Neuronal stem cell (in vitro differentiated cells): ENCODE results near the gene CDH13.

Experiments used
- DNase-seq: peaks from one replicate; pipeline ENCODE4 v3.0.0-alpha.2; 2013; ENCODE audit warnings: low spot score
- H2AFZ ChIP-seq: one replicate; pipeline ENCODE4 v1.6.1; 2013; ENCODE audit warnings: mild to moderate bottlenecking, low read length, inconsistent platforms
- H2AK5ac ChIP-seq: 2 replicates; pipeline ENCODE4 v1.6.1; 2013; ENCODE audit warnings: low read depth, mild to moderate bottlenecking, inconsistent platforms, low read length, moderate library complexity, mixed read lengths
- H2BK120ac ChIP-seq: 2 replicates; pipeline ENCODE4 v1.6.1; 2013; ENCODE audit warnings: low read depth, mild to moderate bottlenecking, inconsistent platforms, low read length, moderate library complexity, mixed read lengths
- H2BK12ac ChIP-seq: one replicate; pipeline ENCODE4 v1.6.1; 2013; ENCODE audit warnings: low read length, inconsistent platforms
- H2BK15ac ChIP-seq: 2 replicates; pipeline ENCODE4 v1.6.1; 2013; ENCODE audit warnings: mild to moderate bottlenecking, low read length, inconsistent platforms, mixed read lengths
- H2BK5ac ChIP-seq: one replicate; pipeline ENCODE4 v1.6.1; 2013; ENCODE audit warnings: inconsistent platforms, mild to moderate bottlenecking, low read length, moderate library complexity
- H3K14ac ChIP-seq: one replicate; pipeline ENCODE4 v1.6.1; 2013; ENCODE audit warnings: low read length, inconsistent platforms
- H3K18ac ChIP-seq: 2 replicates; pipeline ENCODE4 v1.6.1; 2013; ENCODE audit warnings: low read length, inconsistent platforms
- H3K23ac ChIP-seq: 2 replicates; pipeline ENCODE4 v1.6.1; 2013; ENCODE audit warnings: low read depth, mild to moderate bottlenecking, mixed read lengths, low read length, inconsistent platforms; ENCODE audit not compliant: poor library complexity
- H3K27ac ChIP-seq: replicated peaks from 3 replicates; pipeline ENCODE4 v1.5.1; 2013; ENCODE audit warnings: low read length, inconsistent platforms
- H3K27me3 ChIP-seq, 3 experiments: 2 replicates each; pipeline ENCODE4 v1.6.1; 2013; ENCODE audit warnings: low read length in 3 of 3, mild to moderate bottlenecking in 2 of 3, inconsistent platforms in 1 of 3, low read depth in 1 of 3, mixed read lengths in 1 of 3, moderate library complexity in 1 of 3; ENCODE audit not compliant: control insufficient read depth in 3 of 3, insufficient read depth in 3 of 3
- H3K36me3 ChIP-seq, 2 donors: replicated peaks in 1 of 2; 2 replicates each; pipeline ENCODE4 v1.6.1; 2013; ENCODE audit warnings: low read length in 2 of 2; ENCODE audit not compliant: control insufficient read depth in 2 of 2, insufficient read depth in 2 of 2
- H3K4ac ChIP-seq: 2 replicates; pipeline ENCODE4 v1.6.1; 2013; ENCODE audit warnings: inconsistent platforms, mild to moderate bottlenecking, low read length, moderate library complexity
- H3K4me1 ChIP-seq, 2 donors: 1 replicate in 1 of 2; 2 replicates in 1 of 2; pipeline ENCODE4 v1.6.1; 2013; ENCODE audit warnings: low read length in 2 of 2, low read depth in 1 of 2; ENCODE audit not compliant: control insufficient read depth in 2 of 2, insufficient read depth in 1 of 2
- H3K4me2 ChIP-seq: one replicate; pipeline ENCODE4 v1.6.1; 2013; ENCODE audit warnings: mild to moderate bottlenecking, low read length, inconsistent platforms; ENCODE audit not compliant: insufficient read depth, poor library complexity, severe bottlenecking
- H3K4me3 ChIP-seq, 2 donors: 2 replicates each; pipeline ENCODE4 v1.5.1; 2013; ENCODE audit warnings: low read length in 2 of 2, mild to moderate bottlenecking in 2 of 2, inconsistent platforms in 1 of 2, moderate library complexity in 1 of 2
- H3K79me1 ChIP-seq: one replicate; pipeline ENCODE4 v1.6.1; 2013; ENCODE audit warnings: low read depth, mild to moderate bottlenecking, inconsistent platforms, low read length, moderate library complexity
- H3K9ac ChIP-seq: one replicate; pipeline ENCODE4 v1.6.1; 2013; ENCODE audit warnings: mild to moderate bottlenecking, low read depth, low read length, inconsistent platforms; ENCODE audit not compliant: poor library complexity
- H3K9me3 ChIP-seq, 2 donors: replicated peaks in 1 of 2; 2 replicates each; pipeline versions ENCODE3 to v1.6.1; 2013; ENCODE audit warnings: low read length in 2 of 2, mild to moderate bottlenecking in 2 of 2, inconsistent platforms in 1 of 2, low read depth in 1 of 2, mixed read lengths in 1 of 2, moderate library complexity in 1 of 2; ENCODE audit not compliant: control insufficient read depth in 2 of 2, insufficient read depth in 1 of 2
- H4K8ac ChIP-seq: one replicate; pipeline ENCODE4 v1.6.1; 2013; ENCODE audit warnings: low read depth, mild to moderate bottlenecking, inconsistent platforms, low read length, moderate library complexity
- H4K91ac ChIP-seq: one replicate; pipeline ENCODE4 v1.6.1; 2013; ENCODE audit warnings: low read length, low read depth, mild to moderate bottlenecking, inconsistent platforms; ENCODE audit not compliant: poor library complexity
- WGBS, 2 donors: extraction: QIAGEN DNeasy Blood & Tissue Kit; methylation state at CpG; one replicate each; pipeline ENCODE4 v1.1.7; 2013; ENCODE audit warnings: missing lambda C conversion rate in 2 of 2, mixed read lengths in 1 of 2; ENCODE audit not compliant: insufficient read length in 2 of 2, insufficient replicate concordance in 1 of 2; ENCODE audit errors: extremely low coverage in 2 of 2; 5-methylcytosine and 5-hydroxymethylcytosine counted together

CDH13 gene

GRCh38 chr16:83271123-83271522, 644.4 kb downstream of the CDH13 start:
- Histone ChIP-seq H2BK5ac (no peak overlapping the region), H3K27ac (no peak overlapping the region), H3K4ac (no peak overlapping the region), H4K91ac (no peak overlapping the region), H3K9me3 (no peaks in the 10 kb centered on the region), H2AK5ac (no peak overlapping the region), H3K36me3 (no peaks in the 10 kb centered on the region), H2AFZ (no peak overlapping the region), H3K27me3 (no peaks in the 10 kb centered on the region), H3K4me2 (no peak overlapping the region), H3K79me1 (no peaks in the 10 kb centered on the region), H2BK15ac (no peak overlapping the region), H3K18ac (no peak overlapping the region), H3K23ac (no peak overlapping the region), H3K9ac (no peak overlapping the region), H4K8ac (no peak overlapping the region), H2BK12ac (no peak overlapping the region), H3K14ac (no peak overlapping the region), H3K4me1 (no peaks in the 10 kb centered on the region), H2BK120ac (no peak overlapping the region), H3K4me3 (no peak overlapping the region)
- WGBS, 2 donors: no CpG with 5 or more reads among the region's 2 CpGs
- no peak for DNase-seq

GRCh38 chr16:83271970-83272575, 645.3 kb downstream of the CDH13 start:
- H2AFZ ChIP-seq: no peak overlapping the region
- H3K36me3 ChIP-seq: no peaks in the 10 kb centered on the region
- no peak overlapping the region for H3K27ac ChIP-seq
- no peak overlapping the region for H3K23ac ChIP-seq
- no peak overlapping the region for H3K4me3 ChIP-seq
- H2BK15ac ChIP-seq: no peak overlapping the region
- H4K91ac ChIP-seq: no peak overlapping the region
- no peak overlapping the region for H2AK5ac ChIP-seq
- H3K79me1 ChIP-seq: no peaks in the 10 kb centered on the region
- no peaks in the 10 kb centered on the region for H3K4me1 ChIP-seq
- no peak overlapping the region for H2BK5ac ChIP-seq
- H3K9me3 ChIP-seq: no peaks in the 10 kb centered on the region
- H3K9ac ChIP-seq: no peak overlapping the region
- no peak overlapping the region for H4K8ac ChIP-seq
- no peaks in the 10 kb centered on the region for H3K27me3 ChIP-seq
- no peak overlapping the region for H3K4ac ChIP-seq
- H2BK120ac ChIP-seq: no peak overlapping the region
- H3K18ac ChIP-seq: no peak overlapping the region
- no peak overlapping the region for H2BK12ac ChIP-seq
- H3K14ac ChIP-seq: no peak overlapping the region
- no peak for DNase-seq
- no peak overlapping the region for H3K4me2 ChIP-seq
- WGBS, 2 donors: no CpG with 5 or more reads among the region's 5 CpGs

GRCh38 chr16:83272843-83273242, 646.1 kb downstream of the CDH13 start:
- Histone ChIP-seq H4K8ac (no peak overlapping the region), H3K9ac (no peak overlapping the region), H4K91ac (no peak overlapping the region)

GRCh38 chr16:83273504-83274173, 646.9 kb downstream of the CDH13 start:
- H3K18ac ChIP-seq: no peak overlapping the region
- no CpG with 5 or more reads among the region's 9 CpGs for WGBS, 2 donors
- H3K4me2 ChIP-seq: no peak overlapping the region
- no peaks in the 10 kb centered on the region for H3K36me3 ChIP-seq
- no peak overlapping the region for H4K8ac ChIP-seq
- H3K23ac ChIP-seq: no peak overlapping the region
- H3K9me3 ChIP-seq: no peaks in the 10 kb centered on the region
- no peak overlapping the region for H2BK12ac ChIP-seq
- no peak overlapping the region for H2BK15ac ChIP-seq
- no peak overlapping the region for H3K4me3 ChIP-seq
- no peaks in the 10 kb centered on the region for H3K79me1 ChIP-seq
- no peak overlapping the region for H3K27ac ChIP-seq
- no peaks in the 10 kb centered on the region for H3K4me1 ChIP-seq
- DNase-seq: no peak
- no peak overlapping the region for H2BK120ac ChIP-seq
- H3K27me3 ChIP-seq: no peaks in the 10 kb centered on the region
- H3K4ac ChIP-seq: no peak overlapping the region
- H3K9ac ChIP-seq: no peak overlapping the region
- no peak overlapping the region for H2AK5ac ChIP-seq
- no peak overlapping the region for H4K91ac ChIP-seq
- H2BK5ac ChIP-seq: no peak overlapping the region
- no peak overlapping the region for H3K14ac ChIP-seq
- H2AFZ ChIP-seq: no peak overlapping the region

More at GRCh38 chr16:83272843-83273242, 646.1 kb downstream of the CDH13 start:
- Histone ChIP-seq H2BK12ac (no peak overlapping the region), H3K36me3 (no peaks in the 10 kb centered on the region), H3K23ac (no peak overlapping the region), H3K4ac (no peak overlapping the region), H2AK5ac (no peak overlapping the region), H3K79me1 (no peaks in the 10 kb centered on the region), H3K4me2 (no peak overlapping the region), H2BK5ac (no peak overlapping the region), H2AFZ (no peak overlapping the region), H3K14ac (no peak overlapping the region), H3K4me3 (no peak overlapping the region), H2BK15ac (no peak overlapping the region), H3K18ac (no peak overlapping the region), H3K27me3 (no peaks in the 10 kb centered on the region), H2BK120ac (no peak overlapping the region), H3K27ac (no peak overlapping the region), H3K9me3 (no peaks in the 10 kb centered on the region), H3K4me1 (no peaks in the 10 kb centered on the region)
- WGBS, 2 donors: no CpG with 5 or more reads among the region's 4 CpGs
- DNase-seq: no peak
